GM18907 (cell line): ENCODE measurements around the gene NR4A1.

Experiments used
- ATAC-seq: cut with Tn5 transposase; IDR thresholded peaks from one replicate; pipeline ENCODE4 v1.9.1; 2021; ENCODE audit warnings: mild to moderate bottlenecking, moderate library complexity; ENCODE audit not compliant: unreplicated experiment

NR4A1 gene

GRCh38 chr12:52073531-52074381, 22.5 kb downstream of the NR4A1 start:
- peak; percentile 30 for ATAC-seq

GRCh38 chr12:52074971-52075724, 23.9 kb downstream of the NR4A1 start:
- ATAC-seq: no peak

- no peak for ATAC-seq
These were observed 25.6 kb downstream of the NR4A1 start for GRCh38 chr12:52076811-52077210.

GRCh38 chr12:52078276-52078675, 27.0 kb downstream of the NR4A1 start:
- no peak for ATAC-seq

GRCh38 chr12:52079576-52080402, 28.5 kb downstream of the NR4A1 start, which contains the start of gene SMIM41:
Gene SMIM41, plus strand, starts transcription at chr12:52079704. Its CDS starts 76 bp downstream, at chr12:52079780.
- ATAC-seq: no peak

GRCh38 chr12:52080403-52081251, 29.4 kb downstream of the NR4A1 start:
- ATAC-seq: no peak

- peak; percentile 72 for ATAC-seq
These were observed 30.1 kb downstream of the NR4A1 start for GRCh38 chr12:52081263-52081733.

- no peak for ATAC-seq
These were observed 30.9 kb downstream of the NR4A1 start for GRCh38 chr12:52082026-52082668.

- ATAC-seq: no peak
These were observed 31.4 kb downstream of the NR4A1 start for GRCh38 chr12:52082669-52082987.

- no peak for ATAC-seq
These were observed 31.9 kb downstream of the NR4A1 start for GRCh38 chr12:52082988-52083637.

GRCh38 chr12:52083638-52083996, 32.4 kb downstream of the NR4A1 start:
- no peak for ATAC-seq

- no peak for ATAC-seq
These were observed 33.4 kb downstream of the NR4A1 start for GRCh38 chr12:52084491-52085231.

- ATAC-seq: no peak
These were observed 34.5 kb downstream of the NR4A1 start for GRCh38 chr12:52085682-52086180.

- ATAC-seq: no peak
These were observed 35.1 kb downstream of the NR4A1 start for GRCh38 chr12:52086366-52086765.

GRCh38 chr12:52086944-52087835, 35.9 kb downstream of the NR4A1 start:
- no peak for ATAC-seq

GRCh38 chr12:52087961-52088820, 36.9 kb downstream of the NR4A1 start:
- peak; percentile 81 for ATAC-seq
